ENCODE results near the gene PSME3. TPM values are rescaled to one million over a fixed set of nuclear protein-coding genes. Genes with fewer than 3 reads are reported as not detected.

The PSME3 gene
- total and polyA plus RNA-seq, 2 of the 13 experiments (the other 11 are each of a cell fraction or from before 2014, with no cell fraction given): 66.3 to 135 TPM

DNA sequence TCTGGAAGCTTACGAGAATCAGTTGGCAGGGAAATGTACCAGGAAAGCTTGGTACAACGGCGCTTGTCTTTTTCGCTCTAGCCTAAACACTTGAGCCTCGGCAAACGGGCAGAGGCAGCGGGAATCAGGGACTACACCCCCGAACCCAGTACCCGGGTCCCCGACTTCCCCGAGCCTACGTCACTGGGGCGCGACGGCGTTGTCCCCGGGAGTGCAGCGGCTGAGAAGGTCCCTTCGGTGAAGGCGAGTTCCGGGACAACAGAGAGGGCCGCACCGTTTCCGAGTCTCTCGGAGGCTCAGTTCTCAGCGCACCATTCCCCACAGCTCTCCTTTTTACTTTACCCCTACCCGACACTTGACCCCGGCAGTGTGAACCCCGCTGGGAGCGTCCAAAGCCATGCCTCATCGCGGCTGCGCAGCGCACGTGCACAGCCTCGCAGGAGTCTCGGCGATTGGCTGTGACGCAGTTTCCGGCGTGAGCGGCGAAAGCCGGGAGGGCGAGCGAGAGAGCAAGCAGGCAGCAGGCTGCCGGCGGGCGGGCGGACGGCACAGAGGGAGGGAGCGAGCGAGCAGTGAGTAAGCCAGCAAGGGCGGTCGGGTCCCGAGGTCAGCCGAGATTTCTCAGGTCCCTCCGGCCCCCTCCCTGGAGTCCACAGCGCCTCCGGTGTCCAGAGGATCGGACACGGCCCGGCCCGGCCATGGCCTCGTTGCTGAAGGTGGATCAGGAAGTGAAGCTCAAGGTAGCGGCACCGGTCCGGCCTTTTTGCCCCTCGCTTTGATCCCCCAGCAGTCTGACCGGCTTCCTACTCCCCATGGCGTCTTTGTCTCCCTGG lies at the start of gene PSME3 (continued):
- TF ChIP-seq, protein P1, sequence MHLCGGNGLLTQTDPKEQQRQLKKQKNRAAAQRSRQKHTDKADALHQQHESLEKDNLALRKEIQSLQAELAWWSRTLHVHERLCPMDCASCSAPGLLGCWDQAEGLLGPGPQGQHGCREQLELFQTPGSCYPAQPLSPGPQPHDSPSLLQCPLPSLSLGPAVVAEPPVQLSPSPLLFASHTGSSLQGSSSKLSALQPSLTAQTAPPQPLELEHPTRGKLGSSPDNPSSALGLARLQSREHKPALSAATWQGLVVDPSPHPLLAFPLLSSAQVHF (CRISPR knock-in tag; IDR thresholded peaks at IDR 0.05): peak; percentile 81; the same call in 1 of the 2 replicates
- TF ChIP-seq ZFY (CRISPR knock-in tag; IDR thresholded peaks at IDR 0.05) (peak; percentile 96), NFIC (IDR thresholded peaks at IDR 0.05; ENCODE audit: low read length) (no peak), SNAPC2 (CRISPR knock-in tag; IDR thresholded peaks at IDR 0.05) (peak; percentile 48), HNRNPUL1 (IDR thresholded peaks at IDR 0.05; ENCODE audit: low read depth, low read length) (no peak), ZNF629 (CRISPR knock-in tag; conservative IDR thresholded peaks at IDR 0.05) (no peak), ZNF556 (CRISPR knock-in tag; IDR thresholded peaks at IDR 0.05; ENCODE audit: borderline replicate concordance) (peak; percentile 96), KLF15 (CRISPR knock-in tag; IDR thresholded peaks at IDR 0.05; ENCODE audit: borderline replicate concordance) (no peak; the same call in 1 of the 2 replicates), ZNF615 (CRISPR knock-in tag; IDR thresholded peaks at IDR 0.05; ENCODE audit: borderline replicate concordance) (peak; percentile 88; the same call in 1 of the 2 replicates), EEA1 (CRISPR knock-in tag; IDR thresholded peaks at IDR 0.05; ENCODE audit: borderline replicate concordance) (0 out of 2 replicates have a peak, but pooled peaks have one; percentile 68), ZNF747 (CRISPR knock-in tag; IDR thresholded peaks at IDR 0.05; ENCODE audit: borderline replicate concordance) (no peak; the same call in 1 of the 2 replicates)
- TF ChIP-seq, protein P2, sequence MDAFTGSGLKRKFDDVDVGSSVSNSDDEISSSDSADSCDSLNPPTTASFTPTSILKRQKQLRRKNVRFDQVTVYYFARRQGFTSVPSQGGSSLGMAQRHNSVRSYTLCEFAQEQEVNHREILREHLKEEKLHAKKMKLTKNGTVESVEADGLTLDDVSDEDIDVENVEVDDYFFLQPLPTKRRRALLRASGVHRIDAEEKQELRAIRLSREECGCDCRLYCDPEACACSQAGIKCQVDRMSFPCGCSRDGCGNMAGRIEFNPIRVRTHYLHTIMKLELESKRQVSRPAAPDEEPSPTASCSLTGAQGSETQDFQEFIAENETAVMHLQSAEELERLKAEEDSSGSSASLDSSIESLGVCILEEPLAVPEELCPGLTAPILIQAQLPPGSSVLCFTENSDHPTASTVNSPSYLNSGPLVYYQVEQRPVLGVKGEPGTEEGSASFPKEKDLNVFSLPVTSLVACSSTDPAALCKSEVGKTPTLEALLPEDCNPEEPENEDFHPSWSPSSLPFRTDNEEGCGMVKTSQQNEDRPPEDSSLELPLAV (CRISPR knock-in tag; conservative IDR thresholded peaks at IDR 0.05; ENCODE audit: low read depth): peak; percentile 66; the same call in 1 of the 2 replicates
- TF ChIP-seq, protein P3, sequence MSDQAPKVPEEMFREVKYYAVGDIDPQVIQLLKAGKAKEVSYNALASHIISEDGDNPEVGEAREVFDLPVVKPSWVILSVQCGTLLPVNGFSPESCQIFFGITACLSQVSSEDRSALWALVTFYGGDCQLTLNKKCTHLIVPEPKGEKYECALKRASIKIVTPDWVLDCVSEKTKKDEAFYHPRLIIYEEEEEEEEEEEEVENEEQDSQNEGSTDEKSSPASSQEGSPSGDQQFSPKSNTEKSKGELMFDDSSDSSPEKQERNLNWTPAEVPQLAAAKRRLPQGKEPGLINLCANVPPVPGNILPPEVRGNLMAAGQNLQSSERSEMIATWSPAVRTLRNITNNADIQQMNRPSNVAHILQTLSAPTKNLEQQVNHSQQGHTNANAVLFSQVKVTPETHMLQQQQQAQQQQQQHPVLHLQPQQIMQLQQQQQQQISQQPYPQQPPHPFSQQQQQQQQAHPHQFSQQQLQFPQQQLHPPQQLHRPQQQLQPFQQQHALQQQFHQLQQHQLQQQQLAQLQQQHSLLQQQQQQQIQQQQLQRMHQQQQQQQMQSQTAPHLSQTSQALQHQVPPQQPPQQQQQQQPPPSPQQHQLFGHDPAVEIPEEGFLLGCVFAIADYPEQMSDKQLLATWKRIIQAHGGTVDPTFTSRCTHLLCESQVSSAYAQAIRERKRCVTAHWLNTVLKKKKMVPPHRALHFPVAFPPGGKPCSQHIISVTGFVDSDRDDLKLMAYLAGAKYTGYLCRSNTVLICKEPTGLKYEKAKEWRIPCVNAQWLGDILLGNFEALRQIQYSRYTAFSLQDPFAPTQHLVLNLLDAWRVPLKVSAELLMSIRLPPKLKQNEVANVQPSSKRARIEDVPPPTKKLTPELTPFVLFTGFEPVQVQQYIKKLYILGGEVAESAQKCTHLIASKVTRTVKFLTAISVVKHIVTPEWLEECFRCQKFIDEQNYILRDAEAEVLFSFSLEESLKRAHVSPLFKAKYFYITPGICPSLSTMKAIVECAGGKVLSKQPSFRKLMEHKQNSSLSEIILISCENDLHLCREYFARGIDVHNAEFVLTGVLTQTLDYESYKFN (CRISPR knock-in tag; conservative IDR thresholded peaks at IDR 0.05): peak; percentile 65
- TF ChIP-seq, protein P4, sequence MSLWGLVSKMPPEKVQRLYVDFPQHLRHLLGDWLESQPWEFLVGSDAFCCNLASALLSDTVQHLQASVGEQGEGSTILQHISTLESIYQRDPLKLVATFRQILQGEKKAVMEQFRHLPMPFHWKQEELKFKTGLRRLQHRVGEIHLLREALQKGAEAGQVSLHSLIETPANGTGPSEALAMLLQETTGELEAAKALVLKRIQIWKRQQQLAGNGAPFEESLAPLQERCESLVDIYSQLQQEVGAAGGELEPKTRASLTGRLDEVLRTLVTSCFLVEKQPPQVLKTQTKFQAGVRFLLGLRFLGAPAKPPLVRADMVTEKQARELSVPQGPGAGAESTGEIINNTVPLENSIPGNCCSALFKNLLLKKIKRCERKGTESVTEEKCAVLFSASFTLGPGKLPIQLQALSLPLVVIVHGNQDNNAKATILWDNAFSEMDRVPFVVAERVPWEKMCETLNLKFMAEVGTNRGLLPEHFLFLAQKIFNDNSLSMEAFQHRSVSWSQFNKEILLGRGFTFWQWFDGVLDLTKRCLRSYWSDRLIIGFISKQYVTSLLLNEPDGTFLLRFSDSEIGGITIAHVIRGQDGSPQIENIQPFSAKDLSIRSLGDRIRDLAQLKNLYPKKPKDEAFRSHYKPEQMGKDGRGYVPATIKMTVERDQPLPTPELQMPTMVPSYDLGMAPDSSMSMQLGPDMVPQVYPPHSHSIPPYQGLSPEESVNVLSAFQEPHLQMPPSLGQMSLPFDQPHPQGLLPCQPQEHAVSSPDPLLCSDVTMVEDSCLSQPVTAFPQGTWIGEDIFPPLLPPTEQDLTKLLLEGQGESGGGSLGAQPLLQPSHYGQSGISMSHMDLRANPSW (CRISPR knock-in tag; IDR thresholded peaks at IDR 0.05; ENCODE audit: borderline replicate concordance): peak; percentile 83; the same call in 1 of the 2 replicates
- TF ChIP-seq, protein P5, sequence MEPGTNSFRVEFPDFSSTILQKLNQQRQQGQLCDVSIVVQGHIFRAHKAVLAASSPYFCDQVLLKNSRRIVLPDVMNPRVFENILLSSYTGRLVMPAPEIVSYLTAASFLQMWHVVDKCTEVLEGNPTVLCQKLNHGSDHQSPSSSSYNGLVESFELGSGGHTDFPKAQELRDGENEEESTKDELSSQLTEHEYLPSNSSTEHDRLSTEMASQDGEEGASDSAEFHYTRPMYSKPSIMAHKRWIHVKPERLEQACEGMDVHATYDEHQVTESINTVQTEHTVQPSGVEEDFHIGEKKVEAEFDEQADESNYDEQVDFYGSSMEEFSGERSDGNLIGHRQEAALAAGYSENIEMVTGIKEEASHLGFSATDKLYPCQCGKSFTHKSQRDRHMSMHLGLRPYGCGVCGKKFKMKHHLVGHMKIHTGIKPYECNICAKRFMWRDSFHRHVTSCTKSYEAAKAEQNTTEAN (CRISPR knock-in tag; conservative IDR thresholded peaks at IDR 0.05): peak; percentile 91
- TF ChIP-seq, protein P6, sequence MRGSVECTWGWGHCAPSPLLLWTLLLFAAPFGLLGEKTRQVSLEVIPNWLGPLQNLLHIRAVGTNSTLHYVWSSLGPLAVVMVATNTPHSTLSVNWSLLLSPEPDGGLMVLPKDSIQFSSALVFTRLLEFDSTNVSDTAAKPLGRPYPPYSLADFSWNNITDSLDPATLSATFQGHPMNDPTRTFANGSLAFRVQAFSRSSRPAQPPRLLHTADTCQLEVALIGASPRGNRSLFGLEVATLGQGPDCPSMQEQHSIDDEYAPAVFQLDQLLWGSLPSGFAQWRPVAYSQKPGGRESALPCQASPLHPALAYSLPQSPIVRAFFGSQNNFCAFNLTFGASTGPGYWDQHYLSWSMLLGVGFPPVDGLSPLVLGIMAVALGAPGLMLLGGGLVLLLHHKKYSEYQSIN (CRISPR knock-in tag; IDR thresholded peaks at IDR 0.05; ENCODE audit: borderline replicate concordance): no peak; the same call in 1 of the 2 replicates

Measured in HepG2 (cell line).